Thoracic aorta (tissue), 2 donors: ENCODE data around the gene IZUMO4. TPM values are rescaled to one million over a fixed set of nuclear protein-coding genes. Genes with fewer than 3 reads are reported as not detected.

Source experiments
- ATAC-seq: fragments of 150-250 bp; one replicate; pipeline ENCODE4 v1.8.0; 2017; ENCODE audit warnings: low read depth; ENCODE audit not compliant: insufficient number of reproducible peaks, low FRiP score
- DNase-seq: peaks from one replicate; pipeline ENCODE4 v3.0.0-alpha.2; 2020; ENCODE audit warnings: low spot score
- H3K27ac ChIP-seq, 2 donors: fragments of 200-600 bp; sonication (generic); 1 replicate in 1 of 2; 2 replicates in 1 of 2; pipeline ENCODE4 v1.5.1; 2016; ENCODE audit warnings: mild to moderate bottlenecking in 2 of 2, moderate library complexity in 2 of 2
- H3K27me3 ChIP-seq: fragments of 200-600 bp; sonication (generic); replicated peaks from 2 replicates; pipeline ENCODE4 v1.6.0; 2016; ENCODE audit warnings: mild to moderate bottlenecking; ENCODE audit not compliant: insufficient read depth
- H3K36me3 ChIP-seq: fragments of 200-600 bp; sonication (generic); one replicate; pipeline ENCODE4 v1.5.1; 2016
- H3K4me1 ChIP-seq, 2 donors: fragments of 200-600 bp; sonication (generic); 1 replicate in 1 of 2; 2 replicates in 1 of 2; pipeline versions ENCODE4 v1.5.1 to v1.6.0; 2016; ENCODE audit warnings: low read depth in 2 of 2, mild to moderate bottlenecking in 1 of 2; ENCODE audit not compliant: control insufficient read depth in 1 of 2
- H3K4me3 ChIP-seq: fragments of 200-600 bp; sonication (generic); 2 replicates; pipeline ENCODE4 v1.5.1; 2016; ENCODE audit warnings: mild to moderate bottlenecking
- H3K9me3 ChIP-seq: fragments of 200-600 bp; sonication (generic); 2 replicates; pipeline ENCODE4 v1.5.1; 2016
- total RNA-seq, 2 donors: library from RNA; depleted of rRNA; stranded (reverse); fragments of >200 nt; gene quantifications; one replicate each; pipeline versions ENCODE4 v1.1.0 to v1.2.3, GENCODE V29; 2016
- TF ChIP-seq, protein P1 (sequence below): fragments of 200-600 bp; sonication (generic); IDR thresholded peaks from one replicate; pipeline ENCODE4 v1.5.1; 2019; ENCODE audit warnings: antibody characterized with exemption

Gene IZUMO4
- total RNA-seq, 2 donors from 2014 or later = 3.1 to 6.1 TPM

DNA sequence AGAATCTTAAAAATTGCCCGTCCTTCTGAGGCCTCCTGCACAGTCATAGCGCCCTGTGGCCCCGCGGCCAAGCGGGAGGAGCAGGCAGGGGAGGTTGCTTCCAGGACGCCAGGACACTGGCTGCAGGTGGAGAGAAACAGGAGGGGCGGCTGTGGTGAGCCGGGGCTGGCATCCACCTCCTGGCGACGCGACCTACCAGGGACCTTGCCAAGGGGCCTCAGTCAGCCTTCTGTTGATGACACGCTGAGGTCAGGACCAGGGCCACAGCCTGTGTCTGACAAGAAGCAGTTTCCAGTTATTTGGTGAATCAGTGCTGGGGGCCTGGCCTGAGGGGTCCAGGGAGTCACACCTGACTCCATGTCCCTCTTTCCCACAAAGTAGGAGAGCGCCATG lies 32.3 kb upstream of the IZUMO4 start:
- Histone ChIP-seq H3K4me1 (peaks cover 17 to 31% of the 10 kb centered on the region in 2 donors), H3K27me3 (no peaks in the 10 kb centered on the region), H3K9me3 (no peaks in the 10 kb centered on the region), H3K36me3 (no peaks in the 10 kb centered on the region), H3K4me3 (no peak overlapping the region), H3K27ac (no peak overlapping the region)
- ATAC-seq = no peak
- TF ChIP-seq, protein P1, sequence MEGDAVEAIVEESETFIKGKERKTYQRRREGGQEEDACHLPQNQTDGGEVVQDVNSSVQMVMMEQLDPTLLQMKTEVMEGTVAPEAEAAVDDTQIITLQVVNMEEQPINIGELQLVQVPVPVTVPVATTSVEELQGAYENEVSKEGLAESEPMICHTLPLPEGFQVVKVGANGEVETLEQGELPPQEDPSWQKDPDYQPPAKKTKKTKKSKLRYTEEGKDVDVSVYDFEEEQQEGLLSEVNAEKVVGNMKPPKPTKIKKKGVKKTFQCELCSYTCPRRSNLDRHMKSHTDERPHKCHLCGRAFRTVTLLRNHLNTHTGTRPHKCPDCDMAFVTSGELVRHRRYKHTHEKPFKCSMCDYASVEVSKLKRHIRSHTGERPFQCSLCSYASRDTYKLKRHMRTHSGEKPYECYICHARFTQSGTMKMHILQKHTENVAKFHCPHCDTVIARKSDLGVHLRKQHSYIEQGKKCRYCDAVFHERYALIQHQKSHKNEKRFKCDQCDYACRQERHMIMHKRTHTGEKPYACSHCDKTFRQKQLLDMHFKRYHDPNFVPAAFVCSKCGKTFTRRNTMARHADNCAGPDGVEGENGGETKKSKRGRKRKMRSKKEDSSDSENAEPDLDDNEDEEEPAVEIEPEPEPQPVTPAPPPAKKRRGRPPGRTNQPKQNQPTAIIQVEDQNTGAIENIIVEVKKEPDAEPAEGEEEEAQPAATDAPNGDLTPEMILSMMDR = no peak
- no peak for DNase-seq

DNA sequence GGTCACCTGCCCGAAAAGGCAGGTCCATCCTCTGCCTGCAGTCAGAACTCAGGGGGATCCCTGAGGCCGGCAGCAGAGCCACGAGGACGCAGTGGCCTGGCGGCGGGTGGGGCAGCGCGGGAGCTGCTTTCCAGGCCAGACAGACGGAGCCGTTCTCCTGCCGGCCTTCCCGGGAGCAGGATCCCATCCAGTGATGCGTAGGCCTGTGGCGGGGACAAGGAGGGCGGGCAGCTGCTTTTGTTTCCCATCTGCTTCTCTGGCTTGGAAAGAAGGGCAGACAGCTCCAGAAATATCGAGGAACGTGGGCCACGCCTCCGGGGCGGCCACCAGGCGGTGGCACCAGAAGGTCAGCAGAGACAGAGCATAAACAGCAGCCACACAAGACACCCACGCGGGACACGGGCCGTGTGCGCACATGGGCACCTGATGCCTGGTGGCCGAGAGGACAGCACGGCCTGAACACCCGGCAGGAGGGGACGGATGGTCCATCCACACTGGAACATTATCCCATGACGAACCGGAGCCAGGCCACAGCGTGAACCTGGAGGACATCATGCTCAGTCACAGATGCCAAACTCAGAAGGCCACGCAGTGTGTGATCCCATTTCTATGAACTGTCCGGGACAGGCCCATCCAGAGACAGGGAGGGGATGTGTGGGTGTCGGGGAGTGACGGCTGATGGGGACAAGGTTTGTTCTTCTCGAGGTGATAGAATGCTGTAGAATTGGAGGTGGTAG lies 31.8 kb upstream of the IZUMO4 start:
- H3K4me1 ChIP-seq = peaks cover 11 to 31% of the 10 kb centered on the region in 2 donors
- no peak for DNase-seq
- H3K36me3 ChIP-seq = no peaks in the 10 kb centered on the region
- TF ChIP-seq, protein P1 = no peak
- no peaks in the 10 kb centered on the region for H3K9me3 ChIP-seq
- no peak overlapping the region for H3K27ac ChIP-seq
- H3K27me3 ChIP-seq = no peaks in the 10 kb centered on the region
- H3K4me3 ChIP-seq = no peak overlapping the region
- ATAC-seq = no peak

DNA sequence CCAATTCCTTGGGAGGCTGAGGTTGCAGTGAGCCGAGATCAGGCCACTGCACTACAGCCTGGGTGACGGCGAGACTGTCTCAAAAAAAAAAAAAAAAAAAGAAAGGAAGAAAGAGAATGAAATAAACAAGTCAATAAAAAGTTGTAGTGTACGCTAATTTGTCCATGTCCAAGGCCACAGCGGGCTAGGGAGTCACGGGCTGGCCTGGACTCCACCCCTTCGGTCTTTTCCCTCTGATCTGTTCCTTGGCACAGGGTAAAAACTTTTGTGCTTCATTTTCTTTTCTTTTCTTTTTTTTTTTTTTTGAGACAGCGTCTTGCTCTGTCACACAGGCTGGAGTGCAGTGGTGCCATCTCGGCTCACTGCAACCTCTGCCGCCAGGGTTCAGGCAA lies 26.3 kb upstream of the IZUMO4 start:
- peaks cover 0 to 11% of the 10 kb centered on the region in 2 donors for H3K4me1 ChIP-seq
- H3K27me3 ChIP-seq = no peaks in the 10 kb centered on the region
- H3K9me3 ChIP-seq = no peaks in the 10 kb centered on the region
- DNase-seq = no peak
- H3K4me3 ChIP-seq = no peak overlapping the region
- TF ChIP-seq, protein P1 = no peak
- ATAC-seq = no peak
- no peak overlapping the region for H3K27ac ChIP-seq
- peaks cover 20% of the 10 kb centered on the region for H3K36me3 ChIP-seq

DNA sequence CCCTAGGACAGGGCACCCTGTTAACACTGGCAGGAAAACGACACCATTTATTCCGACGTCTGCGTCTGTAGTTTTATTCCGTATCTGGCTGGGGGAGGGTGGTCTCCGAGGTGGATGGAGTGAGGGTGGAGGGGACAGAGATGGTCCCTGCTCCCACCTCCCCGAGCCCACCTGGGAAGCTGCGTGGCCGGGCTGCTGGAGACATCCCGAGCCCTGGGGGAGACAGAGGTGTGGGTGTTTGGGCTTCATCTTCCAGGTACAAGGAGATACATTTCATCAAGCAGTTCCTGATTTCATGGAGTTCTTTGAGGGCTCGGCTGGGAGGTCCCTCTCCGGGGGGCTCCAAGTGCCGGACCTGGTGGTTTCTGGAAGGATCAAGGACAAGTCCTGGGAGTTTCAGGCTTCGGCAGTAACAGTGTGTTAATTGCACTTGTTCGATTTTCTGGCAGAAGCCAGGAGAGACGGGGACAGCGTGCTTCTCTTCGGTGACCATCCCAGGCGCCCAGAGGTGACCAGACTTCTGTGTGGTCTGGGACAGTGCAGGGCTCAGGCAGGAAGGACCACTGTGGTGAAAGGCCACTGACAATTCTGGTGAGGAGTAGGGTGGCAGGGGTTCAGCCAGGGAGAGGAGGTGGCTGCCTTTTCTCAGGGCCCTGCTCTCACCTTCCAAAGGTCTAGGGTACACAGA lies 25.6 kb upstream of the IZUMO4 start:
- Histone ChIP-seq H3K9me3 (no peaks in the 10 kb centered on the region), H3K27ac (no peak overlapping the region), H3K4me3 (no peak overlapping the region), H3K4me1 (peaks cover 0 to 11% of the 10 kb centered on the region in 2 donors), H3K27me3 (no peaks in the 10 kb centered on the region), H3K36me3 (peaks cover 25% of the 10 kb centered on the region)
- ATAC-seq = no peak
- TF ChIP-seq, protein P1 = no peak
- no peak for DNase-seq

DNA sequence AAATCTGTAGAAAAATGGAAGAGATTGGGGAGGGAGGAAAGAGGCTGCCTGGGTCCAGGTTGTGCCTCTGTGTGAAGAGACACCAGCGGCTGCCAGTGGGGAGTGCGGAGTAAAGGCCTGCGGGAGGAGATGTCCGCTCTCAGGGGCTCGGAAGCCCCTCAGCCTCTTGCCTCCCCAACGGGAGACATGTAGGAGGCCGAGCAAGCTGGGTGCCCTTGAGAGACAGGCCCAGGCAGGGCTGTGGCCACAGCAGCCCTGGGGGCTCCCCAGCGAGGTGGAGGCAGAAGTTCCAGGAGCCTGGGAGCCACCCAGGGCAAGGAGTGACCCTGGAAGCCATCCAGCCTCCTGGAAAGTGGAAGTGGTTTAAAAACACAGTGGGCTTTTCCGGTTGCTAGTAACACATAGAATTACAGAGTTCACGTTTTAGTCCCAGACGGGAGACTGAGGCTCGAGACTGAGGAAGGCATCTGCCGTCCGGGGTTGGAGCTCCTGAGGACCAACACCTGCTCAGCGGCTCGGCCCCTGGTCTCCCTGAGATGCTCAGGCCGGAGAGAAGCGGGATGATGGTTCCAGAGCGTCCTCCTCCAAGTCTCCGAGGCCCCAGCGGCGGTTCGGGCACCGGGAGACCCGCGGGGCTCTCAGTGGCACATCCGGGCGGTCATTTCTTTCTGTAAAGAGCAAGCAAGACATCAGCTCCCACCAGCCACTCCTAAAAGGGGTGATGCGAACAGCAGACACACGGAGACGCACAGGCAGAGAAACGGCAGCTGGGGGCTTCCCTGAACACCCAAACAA lies 23.8 kb upstream of the IZUMO4 start:
- TF ChIP-seq, protein P1 = no peak
- ATAC-seq (no peak), DNase-seq (no peak)
- Histone ChIP-seq H3K4me1 (peaks cover 0 to 11% of the 10 kb centered on the region in 2 donors), H3K27me3 (no peaks in the 10 kb centered on the region), H3K9me3 (no peaks in the 10 kb centered on the region), H3K27ac (no peak overlapping the region), H3K36me3 (peaks cover 43% of the 10 kb centered on the region), H3K4me3 (no peak overlapping the region)
